Stimulated activated CD8-positive, alpha-beta memory T cell treated with anti-CD3 and anti-CD28 coated beads, Interleukin-7, amount 100 ng/mL, for 24 hours (primary cell): ENCODE measurements around the gene TFDP2.

Experiments
- DNase-seq: peaks from one replicate; pipeline ENCODE4 v3.0.0-alpha.2; 2020; ENCODE audit warnings: low read depth

TFDP2 gene

DNA sequence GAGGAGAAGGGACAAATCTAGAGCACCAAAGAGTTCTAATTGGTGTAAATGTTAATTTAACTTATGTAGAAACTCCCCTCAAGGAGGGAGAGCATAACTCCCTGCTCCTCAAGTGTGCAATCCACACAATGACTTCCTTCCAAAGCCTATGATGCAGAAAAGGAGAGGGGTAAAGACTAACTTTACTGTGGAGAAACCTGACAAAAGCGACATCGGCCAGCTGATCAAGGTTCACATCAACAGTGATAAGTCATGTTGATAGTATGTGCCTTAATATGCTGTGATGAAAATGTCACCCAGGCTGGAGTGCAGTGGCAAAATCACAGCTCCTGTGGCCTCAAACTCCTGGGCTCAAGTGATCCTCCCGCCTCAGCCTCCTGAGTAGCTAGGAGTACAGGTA, 76.5 kb downstream of the TFDP2 start:
- DNase-seq = no peak

DNA sequence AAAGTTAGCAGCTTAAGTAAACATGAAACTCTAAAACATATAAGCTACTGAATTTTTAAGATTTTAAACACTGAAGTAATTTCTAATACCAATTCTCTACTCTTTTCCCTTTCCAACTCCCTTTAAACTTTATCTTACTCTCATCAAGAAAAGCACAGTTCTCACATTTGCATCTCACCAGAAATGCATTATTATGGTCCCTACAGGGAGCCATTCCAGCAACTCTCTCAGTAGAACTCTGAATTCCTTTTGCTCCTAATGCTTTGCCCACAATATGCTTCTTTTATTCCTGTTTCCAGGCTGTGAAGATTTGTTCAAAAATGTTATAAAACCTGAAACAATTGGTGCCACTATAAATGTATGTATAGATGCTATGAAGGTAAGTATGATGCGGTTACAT, 83.4 kb downstream of the TFDP2 start:
- no peak for DNase-seq

DNA sequence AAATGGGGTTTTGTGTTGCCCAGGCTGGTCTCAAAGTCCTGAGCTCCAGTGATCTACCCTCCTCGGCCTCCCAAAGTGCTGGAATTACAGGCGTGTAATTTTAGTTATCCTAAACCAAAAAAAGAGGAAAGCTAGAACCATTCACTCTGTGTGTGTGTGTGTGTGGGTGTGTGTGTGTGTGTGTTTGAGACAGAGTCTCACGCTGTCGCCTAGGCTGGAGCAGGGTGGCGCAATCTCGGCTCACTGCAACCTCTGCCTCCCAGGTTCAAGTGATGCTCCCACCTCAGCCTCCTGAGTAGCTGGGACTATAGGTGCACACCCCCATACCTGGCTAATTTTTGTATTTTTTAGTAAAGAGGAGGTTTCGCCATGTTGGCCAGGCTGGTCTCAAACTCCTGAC, 84.0 kb downstream of the TFDP2 start:
- no peak for DNase-seq

DNA sequence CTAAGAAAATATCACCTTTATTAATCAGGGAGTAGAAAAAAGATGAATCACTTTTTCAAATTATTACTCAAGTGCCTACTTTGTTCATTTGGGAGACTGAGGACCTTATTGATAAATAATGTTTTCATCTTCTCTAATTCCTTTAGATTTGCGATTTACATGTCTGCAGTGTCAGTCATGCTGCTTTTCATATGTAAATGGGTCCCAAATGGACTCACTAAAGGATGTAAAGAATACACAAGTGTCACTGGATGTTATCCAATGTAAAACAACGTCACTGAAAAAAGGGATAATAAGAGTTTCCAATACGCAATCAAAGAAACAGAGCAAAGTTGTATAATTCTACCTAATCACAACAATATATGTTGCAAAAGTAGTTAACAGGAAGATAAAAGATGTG, 84.9 kb downstream of the TFDP2 start:
- DNase-seq = no peak

DNA sequence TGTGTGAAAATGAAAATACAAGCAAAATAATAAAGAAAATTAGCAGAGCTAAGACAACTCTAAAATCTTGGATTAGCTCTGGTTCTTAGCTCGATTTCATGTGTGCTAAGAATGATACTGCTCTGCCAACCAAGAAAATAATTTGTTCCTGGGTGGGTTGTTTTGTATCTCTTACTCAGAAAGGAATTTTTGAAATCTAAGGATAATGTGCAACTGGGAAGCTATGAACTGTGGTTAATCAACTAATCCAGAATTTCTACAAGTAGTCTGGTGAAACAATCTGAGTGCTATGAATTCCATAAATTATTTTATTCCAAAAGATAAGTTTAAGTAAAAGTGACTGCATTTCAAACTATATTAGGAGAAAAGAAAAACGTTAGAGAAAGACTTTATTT, 92.0 kb downstream of the TFDP2 start:
- DNase-seq = no peak

DNA sequence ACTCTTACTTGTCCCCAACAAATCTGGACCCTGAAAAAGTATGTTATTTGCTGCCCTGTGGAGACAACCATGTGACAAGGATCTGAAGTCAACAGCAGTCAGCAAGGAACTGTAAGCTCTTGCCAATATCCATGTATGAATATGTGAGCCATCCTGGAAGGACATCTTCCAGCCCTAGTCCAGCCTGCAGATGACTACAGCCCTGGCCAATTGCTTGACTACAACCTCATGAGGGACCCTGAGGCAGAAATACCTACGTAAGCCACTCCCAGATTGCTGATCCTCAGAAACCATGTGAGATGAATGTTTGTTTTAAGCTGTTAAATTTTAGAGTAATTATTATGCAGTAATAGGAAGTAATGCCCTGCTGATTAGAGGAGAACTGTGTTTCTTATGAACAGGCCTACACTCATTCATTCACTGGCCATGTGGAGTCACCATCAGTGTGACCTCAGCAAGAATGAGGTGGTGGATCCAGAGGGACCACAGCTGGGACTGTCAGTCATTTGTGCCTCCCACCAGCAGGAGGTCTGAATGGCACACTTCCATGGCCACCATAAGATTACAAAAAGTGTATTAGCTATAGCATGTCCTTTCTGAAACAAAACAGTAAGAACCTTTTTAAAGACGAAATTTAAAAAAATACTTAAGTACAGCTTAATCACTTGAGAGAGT, 92.6 kb downstream of the TFDP2 start:
- no peak for DNase-seq

DNA sequence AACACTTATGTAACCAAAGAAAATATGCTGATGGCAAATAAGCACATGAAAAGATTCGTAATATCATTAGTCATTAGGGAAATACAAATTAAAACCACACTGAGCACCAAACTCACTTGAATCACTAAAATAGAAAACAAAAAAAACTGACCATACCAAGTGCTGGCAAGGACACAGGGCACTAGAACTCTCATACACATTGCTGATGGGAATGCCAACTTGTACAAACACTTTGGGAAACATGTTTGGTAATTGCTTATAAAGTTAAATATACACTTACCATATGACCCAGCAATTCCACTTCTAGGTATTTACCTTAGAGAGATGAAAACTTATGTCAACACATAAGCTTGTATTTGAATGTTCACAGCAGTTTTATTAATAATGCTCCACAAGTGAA, 95.5 kb downstream of the TFDP2 start:
- no peak for DNase-seq

DNA sequence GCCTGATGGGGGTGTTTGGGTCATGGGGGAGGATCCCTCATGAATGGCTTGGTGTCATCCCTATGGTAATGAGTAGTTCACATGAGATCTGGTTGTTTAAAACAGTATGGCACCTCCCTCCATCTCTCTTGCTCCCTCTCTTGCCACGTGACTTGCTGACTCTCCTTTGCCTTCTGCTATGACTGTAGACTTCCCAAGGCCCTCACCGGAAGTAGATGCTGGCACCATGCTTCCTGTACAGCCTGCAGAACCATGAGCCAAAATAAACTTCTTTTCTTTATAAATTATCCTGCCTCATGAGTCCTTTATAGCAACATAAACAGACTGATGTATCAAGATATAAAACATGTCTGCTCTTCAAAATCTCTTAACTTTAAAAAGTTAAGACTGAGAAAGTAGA, 96.1 kb downstream of the TFDP2 start:
- no peak for DNase-seq

DNA sequence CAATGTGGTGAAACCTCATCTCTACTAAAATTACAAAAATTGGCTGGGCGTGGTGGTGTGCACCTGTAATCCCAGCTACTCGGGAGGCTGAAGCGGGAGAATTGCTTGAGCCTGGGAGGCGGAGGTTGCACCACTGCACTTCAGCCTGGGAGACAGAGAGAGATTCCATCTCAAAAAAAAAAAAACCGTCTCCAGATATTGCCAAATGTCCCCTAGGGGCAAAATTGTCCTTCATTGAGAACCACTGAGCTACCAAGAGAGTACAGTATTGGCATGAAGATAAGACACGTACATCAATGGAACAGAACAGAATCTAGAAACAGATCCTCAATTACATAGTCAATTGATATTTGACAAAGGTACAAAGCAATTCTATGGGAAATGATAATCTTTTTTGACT, 98.0 kb downstream of the TFDP2 start:
- DNase-seq = no peak

DNA sequence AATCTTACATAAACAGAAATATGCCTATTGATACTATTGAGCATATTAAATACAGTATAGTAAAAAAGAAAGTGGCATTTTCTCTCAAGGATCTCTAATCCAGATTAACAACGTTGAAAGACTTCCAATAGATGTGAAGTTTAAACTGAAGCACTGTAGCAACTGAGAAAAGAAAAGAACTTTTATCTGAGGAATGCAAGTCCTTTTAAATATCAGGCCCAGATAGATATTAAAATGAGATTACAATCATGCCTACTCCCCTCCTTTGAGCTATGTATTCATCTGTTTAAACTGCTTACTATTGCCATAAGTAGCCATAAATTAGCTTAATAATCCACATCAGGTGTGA, 102.3 kb downstream of the TFDP2 start:
- no peak for DNase-seq

DNA sequence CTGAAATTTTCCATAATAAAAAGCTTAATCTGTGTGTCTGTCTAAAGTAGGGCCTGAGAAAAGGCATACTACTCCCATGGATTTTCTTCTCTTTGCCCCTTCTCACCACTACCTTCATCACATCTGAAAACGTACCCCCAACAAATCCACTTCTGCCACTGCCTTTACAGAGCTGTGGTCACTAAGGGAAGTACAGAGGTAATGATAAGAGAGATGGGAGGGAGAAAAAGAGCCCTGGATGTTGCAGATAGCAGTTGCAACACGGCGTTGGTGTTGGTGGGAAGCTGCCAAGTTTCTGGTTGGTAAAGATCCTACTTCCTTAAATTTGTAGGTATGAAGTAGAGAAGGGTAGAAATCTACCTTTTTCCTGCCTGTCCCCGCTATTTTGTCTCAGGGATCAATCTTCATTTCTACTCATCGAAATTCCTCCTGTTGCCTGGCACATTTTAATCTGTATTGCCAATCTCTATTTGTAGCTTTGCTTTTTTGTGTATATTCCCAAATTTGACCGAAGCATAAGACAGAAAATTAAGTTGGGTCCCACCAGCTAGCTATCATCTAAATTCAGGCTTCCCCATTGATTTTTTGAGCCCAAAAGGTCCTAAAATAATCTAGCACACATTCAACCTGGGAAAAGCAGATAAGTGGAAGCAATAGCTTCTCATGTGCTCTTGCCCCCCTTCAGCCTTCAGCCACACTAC, 102.9 kb downstream of the TFDP2 start:
- no peak for DNase-seq

DNA sequence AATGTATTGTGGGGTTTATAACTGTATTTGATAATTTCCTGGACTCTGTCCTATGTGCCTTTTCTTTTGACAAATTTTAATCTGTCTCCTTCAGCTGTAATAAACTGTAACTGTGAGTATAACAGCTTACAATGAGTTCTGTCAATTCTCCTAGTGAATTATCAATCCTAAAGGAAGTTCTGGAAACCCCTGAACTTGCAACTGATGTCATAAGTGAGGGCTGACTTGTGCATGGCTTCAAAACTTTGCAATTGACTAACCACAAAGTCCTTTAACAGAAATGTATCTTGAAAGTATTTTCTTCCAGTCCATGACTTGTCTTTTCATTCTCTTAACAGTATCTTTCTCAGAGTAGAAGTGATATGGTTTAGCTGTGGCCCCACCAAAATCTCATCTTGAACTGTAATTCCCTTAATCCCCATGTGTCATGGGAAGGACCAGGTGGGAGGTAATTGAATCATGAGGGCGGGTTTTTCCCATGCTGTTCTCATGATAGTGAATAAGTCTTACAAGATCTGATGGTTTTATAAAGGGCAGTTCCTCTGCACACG, 108.3 kb downstream of the TFDP2 start:
- DNase-seq = no peak

DNA sequence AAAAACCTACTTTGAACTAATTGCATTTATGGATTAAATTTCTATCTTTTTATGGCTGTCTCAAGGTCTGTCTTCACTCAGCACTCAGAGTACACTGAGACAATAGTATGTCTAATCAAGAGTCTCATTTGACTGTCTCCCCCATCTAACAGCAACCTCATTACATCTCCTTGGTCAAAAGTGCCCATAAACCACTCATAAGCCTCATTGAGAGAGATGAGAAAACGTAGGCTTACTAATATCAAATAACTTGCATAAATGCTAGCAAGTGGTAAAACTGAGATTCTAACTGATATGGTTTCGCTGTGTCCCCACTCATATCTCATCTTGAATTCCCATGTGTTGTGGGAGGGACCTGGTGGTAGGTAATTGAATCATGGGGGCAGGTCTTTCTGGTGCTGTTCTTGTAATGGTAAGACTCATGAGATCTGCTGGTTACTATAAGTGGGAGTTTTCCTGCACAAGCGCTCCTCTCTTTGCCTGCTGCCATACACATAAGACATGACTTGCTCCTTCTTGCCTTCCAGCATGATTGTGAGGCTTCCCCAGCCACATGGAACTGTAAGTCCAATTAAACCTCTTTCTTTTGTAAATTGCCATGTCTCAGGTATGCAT, 113.9 kb downstream of the TFDP2 start:
- no peak for DNase-seq

DNA sequence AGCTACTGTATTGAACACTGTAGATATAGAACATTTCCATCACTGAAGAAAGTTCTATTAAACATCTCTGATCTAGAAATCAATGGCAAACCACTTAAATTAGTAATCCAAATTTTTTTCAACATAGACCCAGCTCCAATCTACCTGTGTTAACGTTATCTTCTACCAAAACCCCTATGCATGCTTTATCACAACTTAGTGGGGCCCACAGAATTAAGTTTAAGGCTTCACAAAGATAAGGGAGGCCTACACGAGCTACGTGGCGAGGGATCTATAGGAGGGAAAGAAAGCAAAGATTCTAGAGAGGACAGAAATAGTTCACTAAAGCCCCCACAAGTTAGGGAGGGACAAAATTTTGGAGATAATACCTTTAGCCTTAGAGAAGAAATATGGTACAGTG, 116.1 kb downstream of the TFDP2 start:
- DNase-seq = no peak

DNA sequence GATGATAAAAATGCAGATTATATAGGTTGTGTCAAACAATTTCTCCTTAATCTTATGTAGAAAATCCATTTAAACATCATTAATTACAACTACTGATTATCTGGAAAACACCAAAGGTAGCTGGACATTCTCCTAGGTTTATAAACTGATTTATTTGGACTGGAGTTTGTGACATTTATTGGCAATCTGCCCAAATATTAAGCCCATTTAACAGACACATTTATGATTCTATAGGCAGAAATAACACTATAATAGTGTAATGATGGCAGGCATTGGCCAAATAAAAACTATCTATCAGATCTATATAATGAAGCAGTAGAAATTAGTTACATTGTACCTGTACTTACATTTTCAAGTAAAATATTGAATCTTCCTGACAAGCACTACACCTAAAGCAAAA, 117.8 kb downstream of the TFDP2 start:
- DNase-seq = no peak

DNA sequence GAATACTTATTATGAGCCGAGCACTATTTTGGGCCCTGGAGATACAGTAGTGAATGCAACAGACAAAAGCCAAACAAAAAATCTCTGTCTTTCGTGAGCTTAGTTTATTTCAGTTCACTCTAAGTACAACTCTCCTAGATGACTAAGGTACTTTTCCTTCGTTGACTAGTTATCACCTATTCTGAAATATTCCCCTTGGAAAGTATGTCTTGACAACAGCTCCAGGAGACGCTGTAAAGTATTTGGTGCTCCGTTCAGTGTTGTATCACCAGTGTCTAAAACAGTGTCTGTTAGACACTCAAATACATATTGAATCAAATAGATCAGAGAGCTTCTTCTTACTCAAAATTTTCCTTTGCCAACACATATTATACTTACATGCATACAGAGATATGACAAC, 119.6 kb downstream of the TFDP2 start:
- DNase-seq = no peak

DNA sequence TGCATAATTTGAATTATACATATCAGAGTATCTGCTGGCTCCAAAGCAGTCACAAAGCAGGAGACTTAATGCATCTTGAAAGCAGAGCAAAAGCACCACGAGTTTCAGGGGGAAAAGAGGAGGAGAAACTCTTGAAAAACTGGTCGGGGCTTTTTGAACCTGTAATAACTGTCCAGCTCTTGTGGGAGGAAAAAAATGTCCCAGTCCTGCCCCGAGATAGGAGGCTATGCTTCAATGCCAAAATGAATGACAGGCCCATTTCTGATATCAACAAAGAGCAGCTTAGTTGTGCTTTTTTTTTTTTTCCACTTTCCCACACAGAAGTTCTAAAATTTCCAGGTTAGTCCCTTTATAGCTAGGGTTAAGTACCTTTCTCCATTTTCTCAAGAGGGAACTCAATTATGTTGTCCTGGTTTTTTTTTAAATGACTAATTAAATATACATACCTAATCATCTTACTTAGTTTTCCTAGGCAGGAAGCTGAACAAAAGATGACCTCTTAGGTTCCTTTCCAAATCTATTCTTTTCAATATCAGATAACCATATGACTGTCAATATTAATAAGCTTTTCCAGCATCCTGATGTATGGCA, 120.2 kb downstream of the TFDP2 start:
- DNase-seq = no peak

DNA sequence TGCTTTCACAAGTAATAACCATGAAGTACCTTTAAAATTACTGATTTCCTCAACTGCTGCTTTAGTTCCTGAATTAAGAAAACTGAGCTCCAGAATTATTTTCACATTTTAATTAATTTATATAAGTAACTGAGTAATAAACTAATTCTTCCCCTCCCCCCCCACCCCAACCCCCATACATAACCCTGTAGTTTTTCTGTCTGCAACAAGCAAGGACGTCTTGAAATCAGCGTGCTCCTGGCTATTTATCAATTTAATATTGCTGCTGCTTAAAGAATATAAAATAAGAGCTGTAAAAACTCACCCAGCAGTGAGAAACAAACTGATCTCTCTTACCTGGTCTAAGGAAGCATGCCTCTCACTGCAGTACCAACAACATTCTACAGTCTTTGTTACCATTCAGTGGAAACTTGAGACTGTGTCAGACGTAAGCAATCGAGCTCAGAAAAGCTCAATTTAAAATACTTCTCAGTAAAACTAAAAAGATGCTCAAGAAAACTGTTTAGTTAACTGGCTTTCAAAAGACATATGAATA, 121.0 kb downstream of the TFDP2 start:
- DNase-seq = no peak

DNA sequence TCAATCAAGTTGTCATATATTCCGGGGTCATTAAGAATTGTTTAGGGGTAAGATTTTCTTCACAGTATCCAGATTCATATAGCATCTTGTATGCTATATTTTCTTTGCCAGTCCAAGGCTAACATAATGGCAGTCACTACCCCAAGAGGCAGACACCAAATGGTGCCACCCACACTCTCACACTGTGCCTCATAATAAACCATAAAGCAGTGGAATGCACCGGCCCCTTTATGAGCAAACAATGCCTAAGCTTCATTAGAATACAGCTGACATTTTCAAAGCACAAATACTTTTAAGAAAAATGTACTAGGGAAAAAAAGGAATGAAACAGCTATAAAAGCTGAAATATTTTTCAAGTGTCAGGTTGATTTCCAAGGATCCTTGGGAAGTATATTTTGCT, 121.6 kb downstream of the TFDP2 start:
- no peak for DNase-seq

DNA sequence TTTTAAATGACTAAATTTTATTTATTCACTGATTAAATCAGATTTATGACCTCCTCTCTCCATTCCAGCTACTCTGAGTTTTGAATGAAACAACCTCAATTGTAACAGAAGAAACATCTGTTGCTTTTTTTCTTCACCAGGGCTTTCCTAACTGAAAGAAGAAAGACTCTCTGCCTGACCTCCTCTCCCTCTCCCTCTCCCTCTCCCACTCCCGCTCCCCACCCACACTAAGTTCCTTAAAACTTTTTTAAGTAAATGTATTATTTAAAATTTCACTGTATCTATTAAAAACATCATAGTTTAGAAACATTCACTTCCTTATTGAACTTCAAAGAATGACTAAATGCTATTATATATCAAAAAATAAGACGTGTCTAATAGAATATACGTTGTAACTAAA, 122.0 kb downstream of the TFDP2 start:
- DNase-seq = no peak

DNA sequence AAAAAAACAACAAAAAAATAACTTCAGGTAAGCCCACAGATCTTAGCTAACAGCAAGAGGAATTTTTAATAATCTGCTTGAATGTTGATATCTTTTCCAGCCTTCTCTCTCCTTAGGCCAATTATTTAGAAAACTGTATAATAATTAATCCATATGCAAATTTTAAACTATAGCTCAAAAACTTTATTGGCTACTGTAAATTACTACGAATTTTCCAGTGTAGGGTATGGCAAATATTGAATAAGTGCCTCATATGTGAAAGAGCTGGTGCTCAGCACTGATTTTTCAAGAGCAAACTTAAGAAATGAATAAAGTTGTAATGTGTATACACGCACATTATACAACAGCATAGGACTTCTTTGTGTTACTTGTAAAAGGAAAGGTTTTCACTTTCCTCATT, 123.0 kb downstream of the TFDP2 start:
- DNase-seq = no peak

DNA sequence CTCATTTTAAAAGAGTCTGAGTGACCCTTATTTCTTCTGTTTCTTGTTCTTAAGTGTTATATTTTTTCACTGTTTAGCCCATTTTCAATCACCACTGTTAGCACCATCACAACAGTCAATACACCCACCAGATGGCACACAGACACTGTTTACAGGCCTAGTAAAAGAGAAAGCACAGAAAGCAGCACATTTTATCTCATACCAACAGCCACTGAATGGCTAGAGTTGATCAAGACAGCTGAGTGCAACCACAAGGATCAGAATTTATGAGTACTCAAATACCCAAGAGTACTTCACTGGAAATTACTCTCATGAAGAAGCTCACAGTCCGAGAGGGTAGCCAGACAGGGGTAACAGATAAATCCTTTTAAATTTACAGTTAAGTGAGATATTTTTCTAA, 127.0 kb downstream of the TFDP2 start:
- DNase-seq = no peak

DNA sequence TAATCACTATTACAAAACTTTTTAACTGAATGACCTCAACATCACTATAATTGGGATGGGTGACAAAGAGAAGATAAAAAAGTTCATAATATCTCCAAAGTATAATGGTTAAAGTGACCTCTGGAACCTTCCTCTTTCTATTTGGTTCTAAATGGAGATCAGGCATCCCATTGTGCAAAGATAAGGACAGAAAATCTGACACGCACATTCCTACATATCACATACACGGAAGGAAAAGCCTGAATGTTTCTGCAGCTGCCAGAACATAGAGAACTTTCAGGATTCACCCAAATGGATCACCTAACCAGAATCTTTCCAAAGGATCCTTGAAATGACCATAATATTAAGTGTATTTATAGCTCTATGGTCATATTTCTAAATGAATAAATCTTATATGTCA, 128.2 kb downstream of the TFDP2 start:
- DNase-seq = no peak
